Astrocyte of the spinal cord (primary cell): Measurements from ENCODE around the gene DNAJC5.

ENCODE experiments used
- DNase-seq: peaks from one replicate; pipeline ENCODE4 v3.0.0; 2011; ENCODE audit warnings: low read depth, low spot score
- H3K4me3 ChIP-seq: 2 replicates; pipeline ENCODE4 v1.5.1; 2011; ENCODE audit warnings: low read depth, mild to moderate bottlenecking, low read length, moderate library complexity
- in situ Hi-C: cut with HindIII; loops from 2 replicates; pipeline ENCODE4 v1.10.0; 2017; ENCODE audit warnings: low sequenced_read_pairs
- TF ChIP-seq, protein P1 (sequence below): IDR thresholded peaks from 2 replicates; pipeline ENCODE4 v1.5.1; 2012; ENCODE audit warnings: low read depth, mild to moderate bottlenecking, low read length, inconsistent platforms

The DNAJC5 gene

DNA sequence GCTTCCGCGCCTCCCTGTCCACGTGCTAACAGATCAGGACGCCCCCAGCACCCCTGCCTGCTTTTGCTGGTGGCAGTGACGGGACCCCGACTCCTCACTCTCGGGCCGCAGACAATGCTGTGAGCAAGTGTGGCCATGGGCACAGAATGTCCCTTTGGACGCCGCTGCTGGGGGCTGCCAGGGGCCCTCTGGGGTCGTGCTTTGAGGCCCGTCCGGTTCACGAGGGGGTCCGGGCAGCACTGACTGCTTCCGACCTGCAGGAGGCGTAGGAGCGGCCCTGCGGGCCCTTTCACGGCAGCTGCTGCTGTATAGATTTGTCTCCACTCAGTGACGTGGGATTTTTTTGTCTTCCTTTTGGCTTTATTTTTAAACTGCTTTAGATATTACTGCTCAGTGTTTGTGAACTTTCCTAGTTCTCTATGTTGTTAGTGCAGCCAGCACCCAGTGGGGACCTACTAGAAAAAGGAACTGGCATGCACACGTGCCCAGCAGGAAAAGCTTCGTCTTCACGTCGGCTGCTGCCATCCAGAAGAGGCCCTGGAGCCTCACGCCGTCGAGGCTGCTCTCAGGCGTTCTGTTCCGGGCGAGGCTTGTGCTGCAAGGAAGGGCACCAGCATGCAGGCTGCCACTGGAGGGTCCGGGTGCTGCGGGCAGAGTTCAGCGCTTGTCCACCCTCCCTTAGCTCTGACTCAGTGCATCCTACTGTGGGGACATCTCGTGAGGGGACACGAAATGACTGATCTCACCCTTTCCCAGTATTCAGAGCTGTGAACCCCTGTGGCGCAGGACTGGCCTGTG is 39.5 kb downstream of the DNAJC5 start:
- no peak overlapping the region for H3K4me3 ChIP-seq
- no peak for DNase-seq
- in situ Hi-C loops: no loop called here
- TF ChIP-seq, protein P1, sequence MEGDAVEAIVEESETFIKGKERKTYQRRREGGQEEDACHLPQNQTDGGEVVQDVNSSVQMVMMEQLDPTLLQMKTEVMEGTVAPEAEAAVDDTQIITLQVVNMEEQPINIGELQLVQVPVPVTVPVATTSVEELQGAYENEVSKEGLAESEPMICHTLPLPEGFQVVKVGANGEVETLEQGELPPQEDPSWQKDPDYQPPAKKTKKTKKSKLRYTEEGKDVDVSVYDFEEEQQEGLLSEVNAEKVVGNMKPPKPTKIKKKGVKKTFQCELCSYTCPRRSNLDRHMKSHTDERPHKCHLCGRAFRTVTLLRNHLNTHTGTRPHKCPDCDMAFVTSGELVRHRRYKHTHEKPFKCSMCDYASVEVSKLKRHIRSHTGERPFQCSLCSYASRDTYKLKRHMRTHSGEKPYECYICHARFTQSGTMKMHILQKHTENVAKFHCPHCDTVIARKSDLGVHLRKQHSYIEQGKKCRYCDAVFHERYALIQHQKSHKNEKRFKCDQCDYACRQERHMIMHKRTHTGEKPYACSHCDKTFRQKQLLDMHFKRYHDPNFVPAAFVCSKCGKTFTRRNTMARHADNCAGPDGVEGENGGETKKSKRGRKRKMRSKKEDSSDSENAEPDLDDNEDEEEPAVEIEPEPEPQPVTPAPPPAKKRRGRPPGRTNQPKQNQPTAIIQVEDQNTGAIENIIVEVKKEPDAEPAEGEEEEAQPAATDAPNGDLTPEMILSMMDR: peak; percentile 58

DNA sequence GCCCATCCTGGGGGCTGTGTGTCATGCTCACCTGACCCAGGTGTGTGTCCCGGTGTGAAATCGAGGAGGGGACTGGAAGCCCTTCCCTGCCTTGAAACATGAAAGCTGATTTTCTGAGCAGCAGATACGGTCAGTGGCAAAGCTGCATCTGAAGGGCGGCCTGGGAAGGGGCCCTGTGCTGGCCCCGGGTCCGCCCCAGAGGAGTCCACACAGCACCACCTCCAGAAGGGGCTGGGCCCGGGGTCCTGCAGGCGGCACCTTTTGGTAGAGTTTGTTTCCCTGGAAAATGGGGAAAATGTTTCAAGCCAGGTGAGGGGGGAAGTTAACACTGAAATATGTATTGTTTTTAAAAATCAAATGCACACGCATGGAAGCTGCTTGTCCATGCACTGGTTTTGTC is 40.5 kb downstream of the DNAJC5 start:
- TF ChIP-seq, protein P1: no peak
- no peak overlapping the region for H3K4me3 ChIP-seq
- in situ Hi-C loops: no loop called here
- no peak for DNase-seq

DNA sequence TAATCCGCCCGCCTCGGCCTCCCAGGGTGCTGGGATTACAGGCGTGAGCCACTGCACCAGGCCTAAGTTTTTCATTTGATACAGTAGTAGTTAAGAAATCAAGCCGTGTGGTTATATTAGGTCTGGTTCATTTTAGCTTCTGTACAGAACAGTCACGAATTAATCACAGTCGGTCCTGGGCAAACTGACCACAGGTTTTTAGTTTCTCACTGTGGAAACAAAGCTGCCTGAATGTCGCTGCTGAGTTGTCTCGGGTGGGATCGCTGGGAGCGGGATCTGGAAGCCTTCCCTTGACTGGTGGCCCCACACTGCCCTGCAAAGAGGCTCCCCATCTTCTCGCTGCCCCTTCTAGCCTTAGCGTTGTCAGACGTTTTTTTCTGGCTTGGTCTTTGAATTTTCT is 42.7 kb downstream of the DNAJC5 start:
- in situ Hi-C loops: no loop called here
- peak; percentile 33 for DNase-seq
- TF ChIP-seq, protein P1: no peak
- no peak overlapping the region for H3K4me3 ChIP-seq

DNA sequence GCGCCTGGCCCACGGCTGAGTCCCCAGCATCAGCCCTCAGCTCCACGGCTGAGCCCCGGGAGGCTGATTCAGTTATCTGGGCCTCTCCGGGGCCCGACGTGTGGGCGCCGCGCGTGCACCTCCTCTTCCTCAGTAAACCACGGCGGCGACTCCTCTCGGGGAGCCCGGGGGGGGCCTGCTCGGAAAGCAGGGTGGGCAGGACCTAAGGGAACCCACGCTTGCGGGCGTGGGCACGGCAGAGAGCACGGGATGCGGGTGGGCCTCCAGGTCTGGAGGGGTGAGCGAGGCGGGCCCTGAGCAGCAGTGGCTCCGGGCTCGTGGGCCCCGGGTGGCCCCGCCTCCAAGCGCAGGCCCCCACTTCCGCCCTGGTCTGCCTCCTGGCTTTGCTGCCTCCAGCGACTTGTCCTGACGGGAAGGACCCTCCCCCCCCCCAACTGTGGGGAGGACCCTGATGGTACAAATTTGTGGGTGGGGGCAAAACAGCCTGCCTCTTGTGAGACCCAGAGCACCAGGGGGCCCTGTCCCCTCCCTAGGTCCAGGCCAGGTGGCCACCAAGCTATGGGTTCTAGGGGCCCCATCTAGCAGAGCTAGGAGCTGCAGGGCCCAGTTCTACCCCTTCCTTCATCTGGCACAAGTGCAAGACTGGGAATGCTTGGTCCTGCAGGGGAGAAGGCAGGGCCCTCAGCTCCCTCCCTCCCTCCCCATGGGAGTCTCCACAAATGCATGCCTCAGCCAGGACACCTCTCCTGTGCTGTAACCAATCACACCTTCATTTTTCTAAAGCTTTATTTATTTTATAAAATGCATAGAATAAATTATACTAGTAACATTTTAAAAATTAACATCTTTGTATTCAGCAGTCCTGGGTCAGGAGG is 44.4 kb downstream of the DNAJC5 start:
- in situ Hi-C loops: no loop called here

DNA sequence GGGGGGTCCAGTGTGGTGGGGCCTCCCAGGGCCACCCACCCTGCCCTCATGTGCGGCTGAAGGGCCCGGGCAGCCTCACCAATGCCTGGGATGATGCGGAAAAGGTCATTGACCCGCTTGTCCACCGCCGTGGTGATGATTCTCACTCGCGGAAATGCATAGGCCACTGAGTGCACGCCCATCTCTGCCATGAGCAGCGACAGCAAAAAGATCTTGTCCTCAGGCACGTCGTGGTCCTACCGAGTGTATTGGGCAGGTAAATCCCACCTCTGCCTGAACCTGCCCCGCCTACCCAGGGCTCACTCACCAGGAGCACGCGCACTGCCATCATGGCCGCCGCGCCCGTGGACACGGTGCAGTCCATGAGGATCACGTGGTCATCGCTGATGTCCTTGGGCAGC is 45.1 kb downstream of the DNAJC5 start:
- no peak overlapping the region for H3K4me3 ChIP-seq
- in situ Hi-C loops: no loop called here
- no peak for DNase-seq
- TF ChIP-seq, protein P1: no peak

More for the DNA sequence above, 44.4 kb downstream of the DNAJC5 start:
- TF ChIP-seq, protein P1: no peak
- no peak overlapping the region for H3K4me3 ChIP-seq
- DNase-seq: no peak

DNA sequence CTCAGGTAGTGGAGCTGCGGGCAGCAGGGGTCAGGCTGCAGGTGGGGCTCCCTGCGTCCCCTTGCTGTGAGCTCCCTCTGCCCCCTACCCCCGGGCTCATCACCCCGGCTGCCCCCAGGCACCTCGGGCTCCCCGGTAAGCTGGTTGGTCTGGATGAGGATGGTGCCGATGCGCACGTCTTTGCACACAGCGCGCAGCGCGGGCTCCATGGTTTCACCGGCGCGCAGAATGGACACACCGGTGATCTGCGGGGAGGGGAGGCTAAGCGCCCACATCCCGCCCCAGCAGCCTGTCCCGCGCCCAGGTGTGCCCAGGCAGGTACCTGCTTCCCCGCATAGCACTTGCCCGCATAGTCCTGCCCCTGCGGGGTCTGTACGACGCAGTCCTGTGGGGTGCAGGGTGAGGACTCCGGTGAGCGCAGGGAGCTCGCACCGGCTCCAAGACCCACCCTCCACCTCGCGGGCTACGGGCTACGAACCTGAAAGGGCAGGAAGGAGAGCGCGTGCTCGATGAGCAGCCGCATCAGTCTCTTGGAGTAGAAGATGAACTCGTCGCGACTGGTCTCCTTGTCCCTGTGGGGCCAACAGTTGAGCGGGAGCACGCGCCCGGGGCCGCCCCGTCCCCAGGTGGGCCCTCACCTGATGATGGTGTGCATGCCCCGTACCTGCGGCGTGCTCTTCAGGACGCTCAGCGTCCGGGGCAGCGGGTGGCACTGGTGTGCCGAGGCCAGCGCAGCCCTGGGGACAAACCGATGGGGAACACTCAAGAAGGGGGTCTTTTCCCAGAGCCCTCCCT is 45.7 kb downstream of the DNAJC5 start:
- DNase-seq: no peak
- in situ Hi-C loops: no loop called here
- no peak overlapping the region for H3K4me3 ChIP-seq
- TF ChIP-seq, protein P1: no peak
